ENCODE measurements around the gene ADAM23.
"Not testable (repeated sequence)": the region's sequence is repeated elsewhere in the genome, so short reads cannot be mapped to it uniquely, and the experiment has no call there.

ADAM23 gene

DNA sequence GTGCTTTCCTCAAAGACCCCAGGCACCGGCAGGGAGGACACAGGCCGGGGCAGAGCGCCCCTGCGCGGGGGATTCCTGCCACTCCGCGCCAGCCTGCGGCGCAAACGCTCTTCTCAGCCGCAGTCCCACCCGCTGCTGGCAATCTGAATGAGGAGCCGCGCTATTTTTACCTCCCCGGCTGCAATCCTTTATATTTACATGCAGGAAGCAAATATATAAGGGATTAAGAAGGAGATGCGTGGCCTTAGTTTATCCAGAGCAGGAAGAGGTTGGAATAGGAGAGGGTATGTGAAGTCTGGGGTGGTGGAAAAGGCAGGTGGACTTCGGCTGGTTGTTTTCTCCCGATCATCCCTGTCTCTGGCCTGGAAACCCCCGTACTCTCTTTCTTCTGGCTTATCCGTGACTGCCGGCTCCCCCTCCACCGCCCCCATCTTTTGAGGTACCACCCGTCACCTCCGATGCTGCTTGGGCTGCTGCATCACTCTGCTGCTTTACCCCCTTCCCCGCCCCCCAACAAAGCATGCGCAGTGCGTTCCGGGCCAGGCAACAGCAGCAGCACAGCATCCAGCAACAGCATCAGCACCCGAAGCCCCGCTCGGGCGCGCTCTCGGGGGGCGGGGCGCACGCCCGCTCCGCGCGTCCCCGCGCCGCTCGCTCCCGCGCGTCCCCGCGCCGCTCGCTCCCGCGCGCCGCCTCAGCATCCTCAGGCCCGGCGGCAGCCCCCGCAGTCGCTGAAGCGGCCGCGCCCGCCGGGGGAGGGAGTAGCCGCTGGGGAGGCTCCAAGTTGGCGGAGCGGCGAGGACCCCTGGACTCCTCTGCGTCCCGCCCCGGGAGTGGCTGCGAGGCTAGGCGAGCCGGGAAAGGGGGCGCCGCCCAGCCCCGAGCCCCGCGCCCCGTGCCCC is at the start of gene ADAM23:
Gene ADAM23 (plus strand): TSS at position 700 of the 902 bp plus-strand sequence. CDS start 335 bp downstream, outside the sequence.
- H3K36me3 ChIP-seq (ENCODE audit: control insufficient read depth, low read length), result no peaks in the 10 kb centered on the region
- H3K4me3 ChIP-seq (ENCODE audit: low read length), result peak within 1 kb of the TSS; percentile 32

GRCh38 chr2:206396211-206396610 is 47.1 kb upstream of the ADAM23 start:
- Histone ChIP-seq H3K9me3 (ENCODE audit: control insufficient read depth, insufficient read depth, low read length) (no peaks in the 10 kb centered on the region), H3K36me3 (ENCODE audit: control insufficient read depth, low read length) (no peaks in the 10 kb centered on the region), H3K9me2 (replicated peaks; ENCODE audit: control insufficient read depth, low read length) (no peaks in the 10 kb centered on the region), H4K20me1 (ENCODE audit: control insufficient read depth, insufficient read depth, low read depth, low read length) (no peaks in the 10 kb centered on the region), H3K27me3 (ENCODE audit: control insufficient read depth, low read length) (no peaks in the 10 kb centered on the region), H3K4me2 (ENCODE audit: low read length) (no peak overlapping the region), H3K4me3 (ENCODE audit: low read length) (no peak overlapping the region), H3K79me2 (ENCODE audit: control insufficient read depth, low read length) (no peaks in the 10 kb centered on the region), H3K27ac (ENCODE audit: low read depth, low read length) (no peak overlapping the region), H3F3A (ENCODE audit: control insufficient read depth, insufficient read depth) (no peaks in the 10 kb centered on the region), H3K4me1 (ENCODE audit: control insufficient read depth, low read length) (no peaks in the 10 kb centered on the region)
- TF ChIP-seq EZH2phosphoT487 (IDR thresholded peaks at IDR 0.05; ENCODE audit: borderline replicate concordance, low read length), result no peak
- TF ChIP-seq, protein P1, sequence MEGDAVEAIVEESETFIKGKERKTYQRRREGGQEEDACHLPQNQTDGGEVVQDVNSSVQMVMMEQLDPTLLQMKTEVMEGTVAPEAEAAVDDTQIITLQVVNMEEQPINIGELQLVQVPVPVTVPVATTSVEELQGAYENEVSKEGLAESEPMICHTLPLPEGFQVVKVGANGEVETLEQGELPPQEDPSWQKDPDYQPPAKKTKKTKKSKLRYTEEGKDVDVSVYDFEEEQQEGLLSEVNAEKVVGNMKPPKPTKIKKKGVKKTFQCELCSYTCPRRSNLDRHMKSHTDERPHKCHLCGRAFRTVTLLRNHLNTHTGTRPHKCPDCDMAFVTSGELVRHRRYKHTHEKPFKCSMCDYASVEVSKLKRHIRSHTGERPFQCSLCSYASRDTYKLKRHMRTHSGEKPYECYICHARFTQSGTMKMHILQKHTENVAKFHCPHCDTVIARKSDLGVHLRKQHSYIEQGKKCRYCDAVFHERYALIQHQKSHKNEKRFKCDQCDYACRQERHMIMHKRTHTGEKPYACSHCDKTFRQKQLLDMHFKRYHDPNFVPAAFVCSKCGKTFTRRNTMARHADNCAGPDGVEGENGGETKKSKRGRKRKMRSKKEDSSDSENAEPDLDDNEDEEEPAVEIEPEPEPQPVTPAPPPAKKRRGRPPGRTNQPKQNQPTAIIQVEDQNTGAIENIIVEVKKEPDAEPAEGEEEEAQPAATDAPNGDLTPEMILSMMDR (IDR thresholded peaks at IDR 0.05; ENCODE audit: low read depth, low read length, poor library complexity, severe bottlenecking), result no peak

More for the DNA sequence above, at the start of gene ADAM23:
- H3K27ac ChIP-seq (ENCODE audit: low read depth, low read length), result no peak within 1 kb of the TSS
- no peaks in the 10 kb centered on the region for H3K4me1 ChIP-seq (ENCODE audit: control insufficient read depth, low read length)
- peaks cover 44% of the 10 kb centered on the region for H3K27me3 ChIP-seq (ENCODE audit: control insufficient read depth, low read length)
- no peaks in the 10 kb centered on the region for H3F3A ChIP-seq (ENCODE audit: control insufficient read depth, insufficient read depth)
- no peaks in the 10 kb centered on the region for H3K79me2 ChIP-seq (ENCODE audit: control insufficient read depth, low read length)
- no peak; the same call in 1 of the 2 replicates for TF ChIP-seq EZH2phosphoT487 (IDR thresholded peaks at IDR 0.05; ENCODE audit: borderline replicate concordance, low read length)
- TF ChIP-seq, protein P1 (IDR thresholded peaks at IDR 0.05; ENCODE audit: low read depth, low read length, poor library complexity, severe bottlenecking), result no peak
- no peaks in the 10 kb centered on the region for H3K9me2 ChIP-seq (replicated peaks; ENCODE audit: control insufficient read depth, low read length)
- H3K9me3 ChIP-seq (ENCODE audit: control insufficient read depth, insufficient read depth, low read length), result no peaks in the 10 kb centered on the region
- peak within 1 kb of the TSS; percentile 35; the same call in 1 of the 2 replicates for H3K4me2 ChIP-seq (ENCODE audit: low read length)
- no peaks in the 10 kb centered on the region for H4K20me1 ChIP-seq (ENCODE audit: control insufficient read depth, insufficient read depth, low read depth, low read length)

DNA sequence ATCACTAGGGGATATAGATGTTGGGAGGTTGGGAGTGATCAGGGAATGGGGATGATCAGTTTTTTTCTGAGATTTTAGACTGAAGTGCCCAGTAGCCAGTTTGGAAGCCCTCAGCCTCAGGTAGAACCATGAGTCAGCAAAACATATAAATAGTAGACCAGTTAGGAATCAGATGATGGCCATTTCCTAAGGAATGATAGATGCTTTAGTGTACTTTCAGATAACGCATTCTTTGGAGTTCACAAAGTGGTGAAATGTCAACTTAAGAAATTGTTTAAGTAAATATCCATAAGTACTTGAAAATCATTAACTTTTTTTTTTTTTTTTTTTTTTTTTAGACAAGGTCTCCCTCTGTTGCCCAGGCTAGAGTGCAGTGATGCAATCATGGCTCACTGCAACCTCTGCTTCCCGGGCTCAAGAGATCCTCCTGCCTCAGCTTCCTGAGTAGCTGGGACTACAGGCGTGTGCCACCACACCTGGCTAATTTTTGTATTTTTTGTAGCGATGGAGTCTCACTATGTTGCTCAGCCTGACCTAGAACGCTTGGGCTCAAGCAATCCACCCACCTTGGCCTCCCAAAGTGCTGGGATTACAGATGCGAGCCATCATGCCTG is 40.3 kb upstream of the ADAM23 start:
- H3K27me3 ChIP-seq (ENCODE audit: control insufficient read depth, low read length); H3K4me1 ChIP-seq (ENCODE audit: control insufficient read depth, low read length); H4K20me1 ChIP-seq (ENCODE audit: control insufficient read depth, insufficient read depth, low read depth, low read length); H3F3A ChIP-seq (ENCODE audit: control insufficient read depth, insufficient read depth); H3K36me3 ChIP-seq (ENCODE audit: control insufficient read depth, low read length); H3K9me3 ChIP-seq (ENCODE audit: control insufficient read depth, insufficient read depth, low read length); H3K4me3 ChIP-seq (ENCODE audit: low read length); H3K79me2 ChIP-seq (ENCODE audit: control insufficient read depth, low read length); H3K9me2 ChIP-seq (replicated peaks; ENCODE audit: control insufficient read depth, low read length); H3K4me2 ChIP-seq (ENCODE audit: low read length); H3K27ac ChIP-seq (ENCODE audit: low read depth, low read length): not testable (repeated sequence)
